GM18520 (cell line): ENCODE results near the gene AGPAT4.
"Not testable (repeated sequence)": the region's sequence is repeated elsewhere in the genome, so short reads cannot be mapped to it uniquely, and the experiment has no call there.

ENCODE experiments used
- ATAC-seq: cut with Tn5 transposase; IDR thresholded peaks from one replicate; pipeline ENCODE4 v1.9.1; 2021; ENCODE audit not compliant: unreplicated experiment

Gene AGPAT4

GRCh38 chr6:161228921-161229591 is 44.8 kb downstream of the AGPAT4 start:
- peak; percentile 43 for ATAC-seq

- no peak for ATAC-seq
Observed at GRCh38 chr6:161228096-161228495, 45.8 kb downstream of the AGPAT4 start.

- ATAC-seq, result no peak
Observed at GRCh38 chr6:161227004-161227960, 46.6 kb downstream of the AGPAT4 start.

GRCh38 chr6:161226009-161226964 is 47.6 kb downstream of the AGPAT4 start:
- peak; percentile 34 for ATAC-seq

GRCh38 chr6:161225681-161226008 is 48.2 kb downstream of the AGPAT4 start:
- ATAC-seq, result no peak

- ATAC-seq, result not testable (repeated sequence)
Observed at GRCh38 chr6:161224951-161225680, 48.7 kb downstream of the AGPAT4 start.

GRCh38 chr6:161223646-161224045 is 50.2 kb downstream of the AGPAT4 start:
- ATAC-seq, result no peak

GRCh38 chr6:161222706-161223234 is 51.1 kb downstream of the AGPAT4 start:
- ATAC-seq, result no peak

- ATAC-seq, result no peak
Observed at GRCh38 chr6:161220346-161220745, 53.5 kb downstream of the AGPAT4 start.

- ATAC-seq, result no peak
Observed at GRCh38 chr6:161219680-161220079, 54.2 kb downstream of the AGPAT4 start.

- ATAC-seq, result no peak
Observed at GRCh38 chr6:161218222-161218621, 55.6 kb downstream of the AGPAT4 start.

- no peak for ATAC-seq
Observed at GRCh38 chr6:161217628-161218027, 56.2 kb downstream of the AGPAT4 start.

GRCh38 chr6:161216616-161217205 is 57.1 kb downstream of the AGPAT4 start:
- no peak for ATAC-seq

GRCh38 chr6:161215876-161216615 is 57.8 kb downstream of the AGPAT4 start:
- ATAC-seq, result no peak

GRCh38 chr6:161215193-161215592 is 58.7 kb downstream of the AGPAT4 start:
- no peak for ATAC-seq

- ATAC-seq, result no peak
Observed at GRCh38 chr6:161214722-161215121, 59.1 kb downstream of the AGPAT4 start.

GRCh38 chr6:161212902-161213301 is 61.0 kb downstream of the AGPAT4 start:
- ATAC-seq, result no peak

GRCh38 chr6:161211380-161212035 is 62.4 kb downstream of the AGPAT4 start:
- no peak for ATAC-seq

GRCh38 chr6:161210857-161211256 is 63.0 kb downstream of the AGPAT4 start:
- ATAC-seq, result no peak
